H54 (cell line): ENCODE data around the gene TM9SF4.
"Not testable (repeated sequence)": the region's sequence is repeated elsewhere in the genome, so short reads cannot be mapped to it uniquely, and the experiment has no call there.

Experiments
- DNase-seq: peaks from one replicate; pipeline ENCODE4 v3.0.0; 2011; ENCODE audit warnings: low spot score, mixed read lengths; ENCODE audit not compliant: insufficient read length
- FAIRE-seq: peaks from 3 replicates; lab custom pipeline; 2011; peaks lifted over from hg19 to GRCh38; lab: Jason Lieb, UNC
- POLR2A ChIP-seq: IDR thresholded peaks from 2 replicates; pipeline ENCODE4 v1.6.1; 2011; ENCODE audit warnings: low read depth, mild to moderate bottlenecking, low read length

TM9SF4 gene

DNA sequence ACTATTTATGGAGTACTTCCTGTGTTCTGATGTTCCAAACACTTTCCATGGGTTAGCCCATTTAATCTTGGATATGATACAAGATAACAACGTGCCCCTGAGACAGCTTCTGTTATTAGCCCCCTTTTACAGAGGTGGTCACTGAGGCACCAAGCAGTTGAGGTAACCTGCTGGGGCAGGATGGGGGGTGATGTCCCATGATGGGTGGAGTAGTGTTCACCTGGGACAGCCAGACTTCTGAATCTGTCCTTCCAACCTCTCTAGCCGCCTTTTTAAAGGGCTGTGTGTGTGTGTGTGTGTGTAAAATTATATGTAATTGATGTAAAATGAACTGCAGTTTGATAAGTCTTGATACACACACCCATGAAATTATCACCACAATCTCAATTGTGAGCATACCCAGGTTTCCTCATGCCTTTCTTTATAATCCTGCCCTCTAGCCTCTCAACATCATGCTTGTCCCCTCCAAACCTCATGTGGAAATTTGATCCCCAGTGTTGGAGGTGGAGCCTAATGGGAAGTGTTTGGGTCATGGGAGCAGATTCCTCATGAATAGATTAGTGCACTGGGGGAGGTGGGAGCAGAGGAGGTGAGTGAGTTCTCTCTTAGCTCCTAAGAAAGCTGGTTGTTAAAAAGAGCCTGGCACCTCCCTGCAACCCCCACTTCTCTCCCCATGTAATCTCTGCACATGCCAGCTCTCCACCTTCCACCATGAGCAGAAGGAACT is 58.8 kb downstream of the TM9SF4 start:
- FAIRE-seq = no peak
- no peak for TF ChIP-seq POLR2A
- no peak for DNase-seq

DNA sequence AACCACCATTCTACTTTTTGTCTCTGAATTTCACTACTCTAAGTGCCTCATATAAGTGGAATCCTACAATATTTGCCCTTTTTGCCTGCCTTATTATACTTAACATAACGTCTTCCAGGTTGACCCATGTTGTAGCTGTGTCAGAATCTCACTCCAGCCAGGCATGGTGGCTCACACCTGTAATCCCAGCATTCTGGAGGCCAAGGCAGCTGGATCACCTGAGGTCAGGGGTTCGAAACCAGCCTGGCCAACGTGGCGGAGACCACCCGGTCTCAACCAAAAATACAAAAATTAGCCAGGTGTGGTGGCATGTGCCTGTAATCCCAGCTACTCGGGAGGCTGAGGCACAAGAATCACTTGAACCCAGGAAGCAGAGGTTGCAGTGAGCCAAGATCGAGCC is 68.2 kb downstream of the TM9SF4 start:
- not testable (repeated sequence) for DNase-seq, FAIRE-seq

DNA sequence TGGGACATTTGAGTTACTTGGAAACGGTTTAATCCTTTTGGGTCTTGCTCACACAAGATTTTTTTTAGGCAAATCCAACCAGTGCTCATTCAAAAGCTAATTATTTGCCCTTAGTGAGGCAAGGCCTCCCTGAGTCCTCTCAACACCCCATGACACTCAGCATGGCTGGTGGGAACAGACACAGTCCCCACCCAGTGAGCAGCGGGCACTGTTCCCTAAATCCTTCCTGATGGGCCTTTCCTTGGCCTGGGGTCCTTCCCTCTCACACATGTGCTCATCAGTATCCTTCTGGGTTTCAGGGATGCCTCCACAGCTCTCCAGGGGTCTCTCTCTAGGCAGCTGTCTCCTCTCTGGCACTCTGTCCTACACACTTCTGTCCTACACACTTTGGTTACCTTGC is 70.0 kb downstream of the TM9SF4 start:
- no peak for DNase-seq
- no peak for TF ChIP-seq POLR2A
- FAIRE-seq = no peak

DNA sequence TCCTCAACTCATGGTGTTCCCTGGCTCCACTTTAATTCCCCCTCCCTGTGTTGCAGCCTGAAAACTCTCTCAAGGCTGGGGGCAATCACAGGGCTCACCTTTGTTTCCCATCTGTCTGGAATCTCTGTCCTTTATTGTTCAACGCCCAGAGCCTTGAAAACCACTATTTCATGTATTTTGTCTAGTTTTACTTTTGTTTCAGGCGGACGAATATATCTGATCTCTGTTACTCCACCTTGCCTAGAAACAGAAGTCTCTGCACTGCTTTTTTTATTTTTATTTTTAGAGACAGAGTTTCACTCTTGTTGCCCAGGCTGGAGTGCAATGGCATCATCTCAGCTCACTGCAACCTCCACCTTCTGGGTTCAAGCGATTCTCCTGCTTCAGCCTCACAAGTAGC is 70.4 kb downstream of the TM9SF4 start:
- no peak for TF ChIP-seq POLR2A
- DNase-seq (no peak), FAIRE-seq (no peak)

DNA sequence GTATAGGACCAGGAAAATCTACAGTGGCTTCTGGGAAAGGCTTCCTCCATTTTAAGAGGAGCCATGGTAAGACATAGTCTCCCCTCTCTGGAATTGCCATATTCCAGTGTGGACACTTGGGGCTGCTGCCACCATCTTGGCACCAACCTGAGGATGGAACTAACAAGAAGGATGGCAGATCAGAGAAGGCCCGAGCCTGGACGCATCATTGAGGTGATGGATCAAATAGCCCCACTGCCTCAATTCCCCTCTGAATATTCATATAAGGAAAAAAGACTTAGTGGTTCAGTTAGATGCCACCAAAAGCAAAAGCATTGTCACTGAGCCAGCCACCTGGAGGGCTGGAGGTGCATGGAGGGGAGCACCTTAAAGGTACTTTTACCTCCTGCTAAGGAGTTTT is 72.1 kb downstream of the TM9SF4 start:
- FAIRE-seq (no peak), DNase-seq (no peak)
- TF ChIP-seq POLR2A = no peak

DNA sequence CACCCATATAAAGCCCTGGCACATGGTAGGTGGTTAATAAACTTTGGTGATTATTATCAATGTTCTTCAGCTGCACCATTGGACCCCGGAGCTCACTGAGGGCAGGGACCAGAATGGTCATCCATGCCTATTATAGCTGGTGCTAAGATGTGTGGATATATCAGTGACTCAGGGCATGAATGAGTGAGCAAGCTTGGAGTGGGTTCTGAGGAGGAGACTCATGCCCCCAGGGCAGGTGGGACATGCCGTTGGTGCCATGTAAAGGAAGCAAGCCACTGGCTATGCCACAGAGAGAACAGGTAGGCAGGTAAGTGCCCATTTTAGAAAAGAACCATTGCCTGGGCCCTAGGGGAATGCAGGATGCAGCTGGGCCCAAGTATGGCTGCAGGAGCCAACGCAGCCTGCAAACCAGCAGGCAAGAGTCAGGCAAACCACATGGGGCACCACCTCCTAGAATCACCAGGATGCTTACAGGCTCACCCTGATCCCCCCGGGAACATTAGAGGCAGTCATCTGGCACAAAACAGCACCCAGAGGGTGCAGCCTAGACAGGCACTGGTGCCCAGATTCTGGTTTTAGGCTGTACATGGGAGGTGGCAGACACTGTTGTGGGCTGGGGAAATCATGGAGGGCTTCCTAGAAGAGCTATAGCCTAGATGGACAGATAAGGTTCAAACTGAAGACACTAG is 74.6 kb downstream of the TM9SF4 start:
- no peak for FAIRE-seq
- no peak for TF ChIP-seq POLR2A
- no peak for DNase-seq

DNA sequence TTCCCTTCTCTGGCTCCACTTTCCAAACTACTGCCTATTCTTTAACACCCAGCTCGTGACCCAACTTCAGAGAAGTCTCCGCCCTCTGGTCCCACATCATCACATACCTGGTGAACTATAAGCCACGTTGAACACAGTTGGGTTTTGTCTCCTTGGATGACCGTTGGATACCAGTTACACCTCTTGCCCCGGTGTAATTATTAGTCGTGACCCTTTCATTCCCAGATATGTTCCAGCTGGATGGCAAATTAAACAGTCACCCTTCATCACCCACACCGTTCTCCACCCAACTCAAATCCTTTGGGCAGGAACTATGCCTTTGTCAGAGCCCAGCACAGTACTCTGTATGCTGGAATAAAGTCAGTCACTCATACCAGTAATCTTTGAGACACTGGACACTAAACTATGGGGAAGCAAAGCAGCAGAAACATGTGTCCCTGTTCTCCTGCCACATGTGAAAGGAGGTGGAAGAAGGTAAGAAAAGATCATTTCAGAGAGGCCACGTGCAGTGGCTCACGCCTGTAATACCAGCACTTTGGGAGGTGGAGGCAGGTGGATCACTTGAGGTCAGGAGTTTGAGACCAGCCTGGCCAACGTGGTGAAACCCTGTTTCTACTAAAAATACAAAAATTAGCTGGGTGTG is 75.6 kb downstream of the TM9SF4 start:
- TF ChIP-seq POLR2A = no peak
- FAIRE-seq = no peak

DNA sequence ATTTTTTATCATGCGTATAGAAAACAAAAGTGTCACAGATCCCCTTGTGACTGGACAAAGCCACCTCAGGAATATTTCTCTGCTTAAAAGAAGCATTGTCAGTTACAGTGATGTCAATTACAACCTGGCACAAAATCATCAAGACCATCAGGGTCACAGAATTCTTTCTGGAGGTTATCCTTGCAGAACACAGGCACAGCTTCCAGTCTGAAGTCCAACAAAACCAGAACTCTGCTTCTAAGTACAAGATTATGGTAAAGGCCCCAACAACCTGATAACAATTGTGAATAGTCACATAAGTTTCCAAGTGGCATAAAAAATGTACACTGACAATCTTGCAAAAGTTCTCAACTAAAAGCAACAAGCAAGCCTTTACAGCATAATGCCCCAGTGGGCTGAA is 77.0 kb downstream of the TM9SF4 start:
- DNase-seq (no peak), FAIRE-seq (no peak)
- TF ChIP-seq POLR2A = no peak

More for the DNA sequence above, 75.6 kb downstream of the TM9SF4 start:
- no peak for DNase-seq

DNA sequence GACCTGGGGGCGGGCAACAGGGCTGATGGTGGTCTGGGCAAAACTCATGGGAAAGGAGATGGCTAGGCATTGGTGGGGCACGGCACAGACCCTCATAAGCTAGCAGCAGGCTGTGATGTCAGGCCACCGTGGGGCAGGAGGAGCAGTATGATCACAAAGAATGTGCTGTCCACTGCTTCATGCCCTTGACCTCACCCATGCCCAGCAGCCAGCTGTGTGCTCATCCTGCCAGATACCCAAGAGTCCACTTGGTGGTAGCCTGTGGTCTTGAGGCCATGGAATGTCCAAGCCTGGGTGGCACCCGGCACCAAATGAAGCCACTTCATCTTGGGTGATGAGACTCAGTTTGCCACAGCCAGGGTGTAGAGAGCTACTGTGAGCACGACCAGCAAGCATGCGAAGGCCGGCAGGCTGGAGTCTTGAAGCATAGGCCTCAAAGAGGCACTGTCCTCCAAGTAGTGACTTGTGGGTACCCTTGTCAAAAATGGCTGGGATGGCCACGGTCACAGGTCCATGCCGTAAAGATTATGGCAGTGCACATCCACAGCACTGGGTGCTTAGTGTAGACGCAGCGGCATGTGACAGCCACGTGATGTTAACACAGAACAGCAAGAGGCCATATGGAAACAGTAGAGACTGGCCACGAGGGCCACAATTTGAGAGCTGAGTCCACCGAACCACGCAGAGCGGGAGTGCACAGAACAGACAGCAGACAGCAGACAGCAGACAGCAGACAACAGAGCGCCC is 79.0 kb downstream of the TM9SF4 start:
- FAIRE-seq (no peak), DNase-seq (no peak)
- TF ChIP-seq POLR2A = no peak

DNA sequence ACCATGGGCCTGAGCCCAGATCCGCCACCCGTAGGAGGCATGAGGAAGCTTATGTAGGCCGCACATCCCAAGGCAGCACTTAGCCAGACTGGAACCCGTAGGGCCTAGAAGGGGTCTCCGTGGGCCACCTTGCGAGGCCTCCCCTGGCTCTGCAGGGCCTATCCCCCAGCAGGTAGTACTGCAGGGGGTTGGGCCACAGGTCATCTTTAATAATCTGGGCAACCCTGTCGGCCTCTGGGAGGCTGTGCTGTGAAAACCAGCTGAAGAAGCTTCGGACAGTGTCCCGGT is 79.6 kb downstream of the TM9SF4 start:
- no peak for TF ChIP-seq POLR2A
- no peak for DNase-seq
- FAIRE-seq = no peak

DNA sequence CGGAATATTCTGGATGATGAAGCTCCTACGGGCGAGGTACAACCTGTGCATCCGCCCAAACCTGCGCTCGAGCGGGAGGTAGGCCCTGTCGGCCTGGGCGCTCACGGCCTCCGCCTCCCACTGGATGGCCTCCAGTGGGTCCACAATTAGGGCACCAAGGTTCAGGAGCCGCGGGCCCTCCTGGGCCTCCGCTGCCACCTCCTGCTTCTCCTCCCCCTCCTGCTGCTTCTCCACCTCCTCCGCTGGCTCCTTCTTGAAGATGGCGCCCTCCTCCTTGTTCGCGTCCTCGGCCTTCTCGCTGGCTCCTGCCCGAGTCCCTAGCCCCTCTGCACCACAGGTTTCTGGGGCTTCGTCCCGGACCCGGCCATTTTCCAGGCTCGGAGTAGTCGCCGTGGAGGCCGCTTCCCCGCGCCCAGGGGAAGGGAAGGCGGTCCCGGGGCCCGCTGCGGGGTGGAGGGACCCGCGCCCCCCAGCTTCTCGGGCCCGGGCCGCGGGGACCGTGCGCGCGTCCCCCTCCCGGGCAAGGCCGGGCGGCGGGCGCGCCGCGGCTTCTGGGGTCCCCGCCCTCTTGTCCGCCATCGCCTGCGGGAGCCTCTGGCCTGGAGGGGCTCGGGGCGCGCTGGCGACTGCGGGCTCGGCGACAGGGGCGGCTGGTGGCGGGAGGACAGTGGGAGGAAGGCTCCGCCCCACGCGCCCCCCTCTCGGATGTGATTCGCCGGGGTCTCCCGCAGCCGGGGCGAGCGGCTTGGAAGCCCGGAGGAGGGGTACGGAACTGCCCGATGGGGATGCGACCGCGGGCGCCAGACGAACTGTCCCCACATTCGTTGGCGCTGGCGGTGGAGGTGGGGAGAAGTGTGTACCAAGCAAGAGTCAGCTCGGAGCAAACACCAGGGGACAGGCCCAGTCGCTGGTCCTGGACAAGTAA is 80.4 kb downstream of the TM9SF4 start:
- no peak for TF ChIP-seq POLR2A
- FAIRE-seq (no peak), DNase-seq (no peak)

DNA sequence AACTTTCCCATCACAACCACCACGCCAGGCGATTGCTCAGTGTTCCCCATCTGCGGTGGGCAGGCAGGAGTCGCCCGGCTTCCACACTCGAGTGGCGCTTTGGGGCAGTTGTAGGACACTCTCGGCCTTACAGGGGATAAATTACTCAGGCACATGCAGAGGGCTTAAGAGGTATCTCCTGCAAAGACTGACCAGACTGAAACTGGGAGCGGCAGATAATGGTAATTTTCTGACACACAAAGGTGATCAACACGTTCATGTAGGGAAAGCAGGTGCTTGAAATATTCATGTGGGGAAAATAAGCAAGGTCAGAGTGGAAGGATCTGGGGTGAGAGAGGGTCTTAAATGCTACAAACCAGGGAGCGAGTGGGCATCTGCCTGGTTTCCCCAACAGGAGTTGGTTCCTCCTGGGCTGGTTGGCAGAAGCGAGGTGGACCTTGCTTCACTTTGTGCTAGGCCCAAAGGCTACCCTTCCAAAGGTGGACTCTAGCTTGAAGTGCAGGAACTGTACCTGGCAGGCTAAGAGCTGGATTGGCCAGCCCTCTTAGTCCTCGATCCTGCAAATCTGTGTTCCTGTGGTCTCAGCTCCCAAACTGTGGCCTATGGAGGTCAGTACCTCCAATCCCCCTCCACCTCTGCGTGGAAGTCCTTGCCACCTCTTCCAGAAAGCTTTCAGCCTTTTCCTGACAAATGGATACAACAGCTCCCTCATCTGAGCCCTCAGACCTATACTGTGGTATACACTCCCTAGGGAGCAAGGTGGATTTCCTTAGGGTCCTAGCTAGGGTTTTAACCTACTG is 81.3 kb downstream of the TM9SF4 start:
- FAIRE-seq (no peak), DNase-seq (no peak)
- TF ChIP-seq POLR2A = no peak
